SIG-M5 (cell line): Measurements from ENCODE around the gene SELENOP.
"Not testable (repeated sequence)": the region's sequence is repeated elsewhere in the genome, so short reads cannot be mapped to it uniquely, and the experiment has no call there.

ENCODE experiments used
- DNase-seq: peaks from one replicate; lab custom pipeline; 2025; lab: John Stamatoyannopoulos, UW

The SELENOP gene

GRCh38 chr5:42811591-42812446 is at the start of gene SELENOP:
Gene SELENOP, minus strand, starts transcription at chr5:42811892. Its CDS starts 3,539 bp downstream, at chr5:42808353.
- DNase-seq = no peak

- DNase-seq = no peak
Measured at GRCh38 chr5:42858687-42859086, 47.0 kb upstream of the SELENOP start.

GRCh38 chr5:42858031-42858643 is 46.4 kb upstream of the SELENOP start:
- no peak for DNase-seq

GRCh38 chr5:42855811-42856210 is 44.1 kb upstream of the SELENOP start:
- DNase-seq = no peak

- no peak for DNase-seq
Measured at GRCh38 chr5:42855386-42855785, 43.7 kb upstream of the SELENOP start.

- no peak for DNase-seq
Measured at GRCh38 chr5:42854795-42855194, 43.1 kb upstream of the SELENOP start.

GRCh38 chr5:42852826-42853225 is 41.1 kb upstream of the SELENOP start:
- DNase-seq = no peak

- DNase-seq = no peak
Measured at GRCh38 chr5:42851481-42851880, 39.8 kb upstream of the SELENOP start.

- DNase-seq = no peak
Measured at GRCh38 chr5:42848545-42848944, 36.9 kb upstream of the SELENOP start.

- DNase-seq = not testable (repeated sequence)
Measured at GRCh38 chr5:42844408-42844807, 32.7 kb upstream of the SELENOP start.

GRCh38 chr5:42843675-42844292 is 32.1 kb upstream of the SELENOP start:
- DNase-seq = no peak

- no peak for DNase-seq
Measured at GRCh38 chr5:42842921-42843641, 31.4 kb upstream of the SELENOP start.

GRCh38 chr5:42840842-42841567 is 29.3 kb upstream of the SELENOP start:
- DNase-seq = no peak

- no peak for DNase-seq
Measured at GRCh38 chr5:42840269-42840668, 28.6 kb upstream of the SELENOP start.

GRCh38 chr5:42839196-42839595 is 27.5 kb upstream of the SELENOP start:
- no peak for DNase-seq

GRCh38 chr5:42837601-42838000 is 25.9 kb upstream of the SELENOP start:
- no peak for DNase-seq

GRCh38 chr5:42836070-42836769 is 24.5 kb upstream of the SELENOP start:
- no peak for DNase-seq

- DNase-seq = no peak
Measured at GRCh38 chr5:42832060-42832459, 20.4 kb upstream of the SELENOP start.

- DNase-seq = no peak
Measured at GRCh38 chr5:42830924-42831323, 19.2 kb upstream of the SELENOP start.

- DNase-seq = no peak
Measured at GRCh38 chr5:42828671-42829070, 17.0 kb upstream of the SELENOP start.
